ENCODE results near the gene ADAM12. TPM values are rescaled to one million over a fixed set of nuclear protein-coding genes. Genes with fewer than 3 reads are reported as not detected.

The ADAM12 gene
- total and polyA plus RNA-seq, 10 of the 15 experiments (the other 5 are each of a cell fraction or from before 2014, with no cell fraction given), result under 0.01 to 0.62 (median 0.04) TPM; not detected in 5

- Histone ChIP-seq H3K27ac (ENCODE audit: control insufficient read depth, insufficient read depth) (no peak overlapping the region), H3K9ac (ENCODE audit: control insufficient read depth, insufficient read depth, low read length) (no peak overlapping the region), H3K36me3 (ENCODE audit: control insufficient read depth in 2 of 2, insufficient read depth in 2 of 2, low read length in 1 of 2) (no peaks in the 10 kb centered on the region), H3K4me3 (no peak overlapping the region), H3K4me2 (ENCODE audit: control insufficient read depth, insufficient read depth) (no peak overlapping the region), H3K4me1 (ENCODE audit: control insufficient read depth, insufficient read depth, low read length) (no peaks in the 10 kb centered on the region), H3K9me3 (replicated peaks; ENCODE audit: control insufficient read depth, insufficient read depth, low read length) (no peaks in the 10 kb centered on the region), H2AFZ (ENCODE audit: control insufficient read depth, low read depth, low read length) (no peak overlapping the region), H3K79me2 (ENCODE audit: control insufficient read depth, insufficient read depth, low read length) (no peaks in the 10 kb centered on the region), H3K27me3 (replicated peaks in 1 of 2; ENCODE audit: control insufficient read depth in 2 of 2, insufficient read depth in 2 of 2, low read length in 1 of 2) (no peaks in the 10 kb centered on the region), H4K20me1 (ENCODE audit: control insufficient read depth, insufficient read depth) (no peaks in the 10 kb centered on the region)
- no peak for DNase-seq (ENCODE audit: low read depth, low spot score)
- no TSS peak for BruUV-seq (replicated peaks)
- CTCF ChIA-PET, result no interaction called here
- intact Hi-C loops (cut with micrococcal nuclease; ENCODE audit: unreplicated experiment), result no loop called here
- FAIRE-seq, result no peak
- SMC1A ChIA-PET (ENCODE audit: uncharacterized antibody, unreplicated experiment), result interaction anchor here (0.6 kb wide), 1 partner anchor 46 kb away, joined by 4 read pairs; no protein-coding TSS in a partner anchor
- WGBS (ENCODE audit: insufficient coverage, insufficient replicate concordance, low lambda C conversion rate, missing lambda C conversion rate), result 0% methylated on average over 4 of the region's 4 CpGs
- POLR2A ChIA-PET, result no interaction called here
- RAD21 ChIA-PET (ENCODE audit: unreplicated experiment), result no interaction called here
- no peak for TF ChIP-seq USF1 (IDR thresholded peaks at IDR 0.05; ENCODE audit: borderline replicate concordance, extremely low read length, insufficient read depth, low read depth, low read length)
- TF ChIP-seq EED (IDR thresholded peaks at IDR 0.05; ENCODE audit: low read depth), result no peak
- no peak for TF ChIP-seq HDAC2 (IDR thresholded peaks at IDR 0.05)
- no peak for TF ChIP-seq ZNF687 (IDR thresholded peaks at IDR 0.05)
- no peak for TF ChIP-seq MEF2B (IDR thresholded peaks at IDR 0.05; ENCODE audit: partially characterized antibody, poor library complexity, severe bottlenecking)
- TF ChIP-seq PML (IDR thresholded peaks at IDR 0.05; ENCODE audit: low read length), result no peak
- TF ChIP-seq RELA (IDR thresholded peaks at IDR 0.05; ENCODE audit: borderline replicate concordance, partially characterized antibody), result no peak
- TF ChIP-seq ZNF622 (IDR thresholded peaks at IDR 0.05), result no peak
- no peak for TF ChIP-seq ATF3 (IDR thresholded peaks at IDR 0.05; ENCODE audit: borderline replicate concordance, extremely low read depth, low read depth, low read length)
- TF ChIP-seq CHD2 (IDR thresholded peaks at IDR 0.05; ENCODE audit: borderline replicate concordance, low read depth, low read length), result no peak
- no peak for TF ChIP-seq NFYA (IDR thresholded peaks at IDR 0.05; ENCODE audit: borderline replicate concordance, low read depth, low read length)
- TF ChIP-seq SUPT20H (IDR thresholded peaks at IDR 0.05; ENCODE audit: borderline replicate concordance, control insufficient read depth, low read depth, low read length), result no peak
- ATAC-seq, result no peak
- in situ Hi-C loops (cut with MboI), result no loop called here
Observed at GRCh38 chr10:126059076-126059826, 329.0 kb downstream of the ADAM12 start.

All from GM12878 (cell line).